GM18951 (cell line): Measurements from ENCODE around the gene GATA6.
"Not testable (repeated sequence)": the region's sequence is repeated elsewhere in the genome, so short reads cannot be mapped to it uniquely, and the experiment has no call there.

Experiments
- POLR2A ChIP-seq: IDR thresholded peaks from 4 replicates; pipeline ENCODE4 v1.6.1; 2011; ENCODE audit warnings: mild to moderate bottlenecking; ENCODE audit not compliant: insufficient read length, insufficient read depth; ENCODE audit errors: extremely low read depth
- in situ Hi-C: fragments of 300-500 bp; cut with MboI; formaldehyde crosslinking; loops from one replicate; pipeline ENCODE4 v1.12.0; 2022; ENCODE audit warnings: low sequenced_read_pairs, mixed read lengths, inconsistent platforms; ENCODE audit not compliant: unreplicated experiment

The GATA6 gene

DNA sequence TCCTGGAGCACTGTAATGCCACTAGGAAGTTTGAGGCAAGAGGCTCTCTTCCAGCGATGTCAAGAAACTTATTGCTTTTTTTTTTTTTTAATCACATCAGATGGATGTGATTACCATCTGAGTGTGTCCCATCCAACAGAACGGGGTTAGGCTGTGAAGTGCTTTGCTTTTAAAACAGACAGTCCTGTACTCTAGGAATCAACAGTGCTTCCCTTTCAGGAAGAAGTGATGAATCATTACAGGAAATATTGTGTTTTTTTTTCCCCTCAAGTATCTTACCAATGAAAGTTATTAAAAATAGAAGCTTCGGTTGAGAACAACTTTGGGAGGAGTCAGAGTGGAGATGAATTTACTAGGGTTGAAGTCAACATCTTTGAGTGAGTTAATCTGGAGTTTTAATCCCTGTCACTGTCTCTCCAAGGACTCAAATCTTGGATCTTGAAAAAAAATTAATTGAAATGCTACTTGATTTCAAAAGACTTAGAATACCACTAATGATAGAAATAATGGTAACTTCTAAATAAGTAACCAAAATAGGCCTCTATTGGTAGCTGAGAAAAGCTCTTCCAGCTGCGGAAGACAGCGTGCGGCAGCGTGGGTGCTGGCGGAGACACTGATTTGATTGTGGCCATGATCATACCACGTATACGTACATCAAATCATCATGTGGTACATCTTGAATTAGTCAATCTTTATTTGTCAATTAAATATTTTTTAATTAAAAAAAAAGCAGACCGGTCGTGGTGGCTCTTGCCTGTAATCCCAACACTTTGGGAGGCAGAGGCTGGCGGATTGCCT, 45.5 kb downstream of the GATA6 start:
- in situ Hi-C loops: no loop called here
- TF ChIP-seq POLR2A: no peak

DNA sequence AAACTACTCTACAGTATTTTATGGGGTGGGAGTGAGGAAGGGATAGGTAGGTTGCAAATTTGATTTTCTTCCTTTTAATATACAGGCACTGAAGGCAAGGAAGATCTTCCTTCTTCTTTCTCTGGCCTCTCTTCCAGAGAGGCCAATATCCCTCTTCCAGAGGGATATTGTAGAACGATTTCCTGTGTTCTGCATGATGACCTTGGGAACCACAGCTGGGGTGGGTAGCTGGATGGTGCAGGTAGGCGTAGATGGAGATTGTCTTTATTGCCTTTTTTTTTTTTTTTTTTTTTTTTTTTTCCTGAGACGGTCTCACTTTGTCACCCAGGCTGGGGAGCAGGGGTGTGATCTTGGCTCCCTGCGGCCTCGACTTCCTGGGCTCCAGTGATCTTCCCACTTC, 49.4 kb downstream of the GATA6 start:
- TF ChIP-seq POLR2A: no peak
- in situ Hi-C loops: no loop called here

DNA sequence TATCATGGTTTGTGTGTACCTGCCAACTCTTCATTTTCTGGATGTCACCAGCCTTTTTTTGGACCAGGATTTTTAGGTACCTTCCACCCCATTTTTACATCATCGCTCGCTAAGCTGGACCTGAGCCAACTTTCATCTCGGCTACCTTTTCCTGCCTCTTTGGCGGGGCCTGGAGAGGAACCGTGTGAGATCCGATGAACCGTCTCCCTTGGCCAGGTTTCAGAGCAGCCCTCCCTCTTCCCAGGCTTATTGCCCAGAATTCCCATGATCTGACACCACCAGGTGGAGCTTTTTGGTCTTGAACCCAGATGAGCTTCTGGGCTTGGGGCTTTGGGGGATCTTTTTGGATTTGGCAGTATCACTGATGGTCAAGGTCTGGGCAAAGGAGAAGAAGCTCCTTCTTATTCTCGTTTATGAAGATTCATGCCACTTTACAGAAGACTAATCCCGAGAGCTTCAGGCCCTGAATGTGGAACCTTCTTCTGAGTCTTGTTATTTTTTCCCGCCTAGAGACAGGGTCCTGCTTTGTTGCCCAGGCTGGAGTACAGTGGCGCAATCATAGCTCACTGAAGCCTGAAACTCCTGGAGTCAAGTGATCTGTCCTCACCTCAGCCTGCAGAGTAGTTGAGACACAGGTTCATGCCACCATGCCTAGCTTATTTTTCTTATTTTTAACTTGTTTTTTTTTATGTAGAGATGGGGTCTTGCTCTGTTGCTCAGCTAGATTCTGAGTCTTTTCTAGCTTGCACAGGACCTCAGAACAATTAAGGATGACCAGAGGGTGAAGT, 50.4 kb downstream of the GATA6 start:
- in situ Hi-C loops: no loop called here
- TF ChIP-seq POLR2A: no peak

DNA sequence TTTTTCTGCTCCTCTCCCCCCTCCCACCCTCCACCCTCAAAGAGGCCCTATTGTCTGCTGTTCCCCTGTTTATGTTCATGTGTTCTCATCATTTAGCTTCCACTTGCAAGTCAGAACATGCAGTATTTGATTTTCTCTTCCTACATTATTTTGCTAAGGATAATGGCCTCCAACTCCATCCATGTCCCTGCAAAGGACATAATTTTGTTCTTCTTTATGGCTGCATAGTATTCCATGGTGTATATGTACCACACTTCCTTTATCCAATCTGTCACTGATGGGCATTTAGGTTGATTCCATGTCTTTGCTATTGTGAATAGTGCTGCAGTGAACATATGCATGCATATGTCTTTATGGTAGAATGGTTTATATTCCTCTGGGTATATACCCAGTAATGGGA, 51.2 kb downstream of the GATA6 start:
- in situ Hi-C loops: not testable (repeated sequence)

DNA sequence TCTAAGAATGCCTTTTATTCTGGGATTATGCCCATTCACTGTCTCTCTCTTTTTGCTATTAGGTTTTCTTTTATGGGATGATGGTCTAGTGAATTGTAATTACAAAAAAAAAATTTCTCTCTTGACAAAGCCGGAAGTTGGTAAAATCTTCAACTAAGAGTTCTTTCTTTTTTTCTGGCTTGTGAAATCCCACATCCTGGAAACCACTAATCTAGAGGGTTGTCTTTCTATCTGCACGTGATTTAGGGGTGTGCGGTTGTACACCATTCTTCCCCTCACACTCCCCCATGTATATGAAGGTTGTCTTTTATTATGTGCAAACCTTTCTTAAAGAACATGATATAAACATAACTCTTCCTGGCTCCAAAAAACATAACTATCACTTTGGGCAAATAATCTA, 52.0 kb downstream of the GATA6 start:
- in situ Hi-C loops: no loop called here
- no peak for TF ChIP-seq POLR2A

DNA sequence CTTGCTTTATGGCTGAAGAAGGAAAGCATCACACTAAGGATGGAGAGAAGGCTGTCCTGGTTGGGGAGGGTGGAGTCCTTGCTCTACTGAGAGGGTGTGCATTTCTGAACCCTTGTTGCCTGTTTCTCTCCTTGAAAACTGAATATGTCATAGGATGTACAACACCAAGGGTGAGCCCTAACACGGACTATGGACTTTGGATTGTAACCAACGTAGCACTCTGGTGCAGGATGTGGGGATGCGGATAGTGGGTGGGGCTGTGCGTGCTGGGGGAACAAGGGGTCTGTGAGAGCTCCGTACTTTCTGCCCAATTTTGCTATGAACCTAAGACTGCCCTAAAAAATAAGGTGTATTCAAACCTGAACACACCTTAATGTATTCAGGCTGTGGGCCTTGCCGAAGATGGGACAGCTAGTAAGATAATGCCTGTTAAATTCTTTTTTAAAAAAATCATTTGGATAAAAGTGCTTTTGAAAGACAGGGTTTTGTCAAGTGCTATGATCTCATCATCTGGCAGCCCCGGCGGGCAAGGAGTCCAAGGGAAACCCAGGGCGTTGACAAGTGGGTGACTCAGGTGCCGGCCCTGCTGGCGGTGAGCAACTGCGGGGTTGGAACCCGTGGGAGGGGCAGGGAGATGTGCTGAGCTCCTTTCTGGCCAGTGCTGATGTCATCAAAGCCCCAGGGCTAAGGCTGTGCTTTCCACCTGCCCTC, 54.0 kb downstream of the GATA6 start:
- in situ Hi-C loops: no loop called here
- no peak for TF ChIP-seq POLR2A

DNA sequence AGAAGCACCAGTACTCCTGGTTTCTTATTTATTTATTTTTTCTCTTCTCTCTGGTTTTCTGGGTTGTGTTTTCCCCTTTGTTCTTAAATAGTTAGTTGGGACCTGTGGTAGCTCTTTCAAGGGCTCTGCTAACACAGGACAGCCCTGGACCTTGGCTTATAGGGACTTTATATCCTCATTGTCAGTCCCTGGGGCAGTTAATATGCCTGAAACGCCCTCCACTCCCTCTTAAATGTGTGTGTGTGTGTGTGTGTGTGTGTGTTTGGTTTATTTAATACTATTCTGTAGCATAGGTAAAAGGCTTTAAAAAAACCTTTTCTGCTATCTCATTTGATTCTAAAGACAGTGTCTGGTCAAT, 54.6 kb downstream of the GATA6 start:
- in situ Hi-C loops: no loop called here
- no peak for TF ChIP-seq POLR2A

DNA sequence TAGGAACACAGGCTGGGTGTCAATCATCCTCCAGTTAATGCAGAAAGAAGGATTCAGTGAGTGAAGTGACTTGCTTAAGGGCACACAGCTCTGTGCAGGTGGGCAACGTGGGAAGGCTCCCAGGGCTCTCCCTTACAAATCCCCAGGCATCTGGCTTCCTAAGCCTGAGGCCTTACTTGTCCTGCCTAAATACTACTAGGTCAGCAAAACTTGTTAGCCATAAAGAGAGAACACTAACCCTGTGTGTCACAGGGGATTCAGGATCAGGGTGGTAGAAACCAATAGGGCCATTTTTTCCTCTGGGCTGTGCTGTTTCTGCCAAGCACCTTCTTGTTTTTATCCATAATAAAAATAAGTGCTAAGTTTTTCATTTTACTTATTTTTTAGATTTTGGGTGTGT, 55.0 kb downstream of the GATA6 start:
- in situ Hi-C loops: no loop called here
- TF ChIP-seq POLR2A: no peak

DNA sequence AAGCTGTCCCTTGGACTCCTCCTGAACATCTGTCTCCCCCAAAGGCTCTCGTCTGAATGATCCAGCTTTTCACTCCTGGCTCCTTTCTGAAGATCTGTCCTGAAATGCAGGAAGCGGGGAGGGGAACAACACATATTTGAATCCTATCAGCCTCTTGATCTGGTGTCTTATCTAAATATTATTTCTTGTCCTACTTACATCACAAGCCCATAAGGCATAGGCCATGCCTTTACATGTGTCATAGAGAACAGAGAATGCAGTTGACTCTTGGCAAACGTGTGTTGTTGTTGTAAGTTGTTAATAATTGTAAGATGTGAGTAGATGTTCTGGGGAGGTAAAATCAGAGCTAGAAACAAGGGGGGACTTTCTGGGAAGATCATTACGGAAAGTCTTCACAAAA, 57.4 kb downstream of the GATA6 start:
- in situ Hi-C loops: no loop called here
- no peak for TF ChIP-seq POLR2A

DNA sequence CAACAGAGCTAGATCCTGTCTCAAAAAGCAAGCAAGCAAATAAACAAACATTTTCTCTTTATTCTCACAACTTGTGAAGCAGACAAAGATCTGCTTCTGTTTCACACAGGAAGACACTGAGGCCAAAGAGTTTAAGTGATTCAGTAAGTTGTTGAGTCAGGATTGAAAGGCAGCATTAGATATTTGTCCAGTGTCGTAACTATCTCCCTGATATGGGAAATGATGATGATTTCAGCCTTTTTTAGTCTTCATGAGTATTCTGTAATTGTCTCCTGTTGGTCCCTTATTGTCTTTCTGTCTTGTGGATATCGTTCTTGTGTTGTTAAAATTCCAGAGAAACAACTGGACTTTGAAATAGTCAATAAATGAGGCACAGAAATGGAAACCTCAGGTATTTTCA, 59.6 kb downstream of the GATA6 start:
- in situ Hi-C loops: no loop called here
- no peak for TF ChIP-seq POLR2A

DNA sequence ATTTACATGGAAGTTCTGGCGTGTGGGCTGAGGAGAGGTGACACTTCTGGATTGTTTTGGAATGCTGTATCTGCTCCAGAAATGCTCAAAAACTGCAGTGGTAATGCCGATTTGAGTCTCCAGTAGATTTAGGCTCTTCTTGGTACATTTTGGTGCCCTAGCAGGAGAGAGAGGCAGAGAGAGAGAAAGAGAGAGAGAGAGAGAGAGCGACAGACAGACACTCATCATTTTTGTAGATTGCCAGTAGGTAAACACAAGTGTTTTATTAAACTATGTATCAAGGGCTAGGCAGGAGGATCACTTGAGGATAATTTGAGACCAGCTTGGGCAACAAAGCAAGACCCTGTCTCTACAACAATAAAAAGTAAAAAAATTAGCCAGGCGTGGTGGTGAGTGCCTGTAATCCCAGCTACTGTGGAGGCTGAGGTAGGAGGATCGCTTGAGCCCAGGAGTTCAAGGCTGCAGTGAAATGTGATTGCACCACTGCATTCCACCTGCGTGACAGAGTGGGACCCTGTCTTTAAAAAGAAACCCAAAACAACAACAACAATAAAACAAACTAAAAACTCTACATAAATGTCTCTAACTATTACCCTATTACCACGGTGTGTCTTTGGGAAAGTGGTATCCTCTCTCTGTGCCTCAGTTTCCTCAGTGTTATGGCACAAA, 60.2 kb downstream of the GATA6 start:
- in situ Hi-C loops: no loop called here
- TF ChIP-seq POLR2A: no peak

DNA sequence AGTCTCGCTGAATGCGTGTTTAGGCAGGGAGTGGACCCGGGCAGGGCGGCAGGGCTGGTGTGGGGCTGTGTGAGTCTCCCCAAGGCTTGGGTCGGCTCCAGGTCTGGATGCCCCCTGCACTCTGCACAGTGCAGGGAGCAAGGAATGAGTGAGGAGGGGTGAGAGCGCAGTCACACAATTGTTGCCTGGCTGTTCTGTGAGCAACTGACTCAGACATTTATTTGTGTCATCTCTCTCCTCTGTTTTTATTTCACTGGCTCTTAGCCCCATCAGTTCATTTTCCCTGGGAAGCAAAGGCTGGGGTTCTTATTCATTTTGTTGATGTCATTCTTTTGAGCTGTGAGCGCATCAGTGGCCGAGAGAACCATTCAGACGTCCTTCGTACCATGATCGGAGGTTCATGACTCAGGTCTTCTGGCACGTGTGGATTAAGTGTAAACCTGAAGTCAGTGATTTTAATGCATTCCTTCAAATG, 61.1 kb downstream of the GATA6 start:
- in situ Hi-C loops: no loop called here
- no peak for TF ChIP-seq POLR2A

DNA sequence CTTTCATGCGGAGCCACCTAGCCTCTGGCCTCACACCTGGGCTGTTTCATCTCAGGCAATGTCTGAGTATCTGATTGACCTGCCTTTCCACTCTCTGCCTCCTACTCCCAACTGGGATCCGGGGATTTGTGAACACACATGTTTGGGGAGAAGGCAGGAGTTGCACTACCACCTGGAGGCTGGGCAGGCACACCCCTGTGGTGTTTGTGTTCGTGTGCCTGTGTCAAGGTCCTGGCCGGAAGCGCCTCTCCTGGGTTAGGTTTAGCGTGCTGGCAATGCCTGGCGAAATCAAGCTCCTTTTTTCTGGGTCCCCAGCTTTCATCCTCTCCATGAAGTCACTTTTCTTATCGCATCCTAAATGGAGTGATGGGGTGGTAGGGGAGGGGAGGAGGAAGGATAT, 63.9 kb downstream of the GATA6 start:
- in situ Hi-C loops: no loop called here
- no peak for TF ChIP-seq POLR2A
